ENCODE data around the gene AGTPBP1.

DNA sequence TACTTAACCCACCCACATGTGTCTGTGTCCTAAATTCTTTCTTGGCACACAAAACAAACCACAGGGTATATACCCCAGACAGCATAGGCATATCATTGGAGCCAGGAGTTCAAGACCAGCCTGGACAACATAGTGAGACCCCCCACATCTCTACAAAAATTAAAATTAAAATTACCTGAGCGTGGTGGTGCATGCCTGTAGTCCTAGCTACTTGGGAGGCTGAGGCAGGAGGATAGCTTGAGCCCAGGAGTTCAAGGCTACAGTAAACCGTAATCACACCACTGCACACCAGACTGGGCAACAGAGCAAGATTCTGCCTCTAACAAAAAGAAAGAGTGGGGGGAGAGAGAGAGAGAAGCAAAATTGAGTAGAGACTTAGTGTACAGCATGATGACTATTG lies 4.6 kb upstream of the AGTPBP1 start:
- TF ChIP-seq CTCF (IDR thresholded peaks at IDR 0.05) (no peak), POLR2A (IDR thresholded peaks at IDR 0.05) (no peak)
